DOHH2 (cell line): ENCODE results near the gene ITGB7.

Source experiments
- CTCF ChIP-seq: fragments of 200-600 bp; sonication (generic); IDR thresholded peaks from one replicate; pipeline ENCODE4 v1.5.1; 2014; ENCODE audit warnings: antibody characterized with exemption, mild to moderate bottlenecking, low read depth, low read length; ENCODE audit not compliant: poor library complexity, severe bottlenecking
- EZH2phosphoT487 ChIP-seq: fragments of 200-600 bp; sonication (generic); IDR thresholded peaks from 2 replicates; pipeline ENCODE4 v1.6.1; 2017; ENCODE audit warnings: borderline replicate concordance, mild to moderate bottlenecking, antibody characterized with exemption, low read length, moderate library complexity, mixed read lengths

GRCh38 chr12:53241623-53242412, 34.8 kb upstream of the ITGB7 start:
- TF ChIP-seq CTCF: no peak
- TF ChIP-seq EZH2phosphoT487: no peak
